Measurements from ENCODE around the gene PRKAR1A.
"Not testable (repeated sequence)": the region's sequence is repeated elsewhere in the genome, so short reads cannot be mapped to it uniquely, and the experiment has no call there.

PRKAR1A gene

GRCh38 chr17:68511254-68511670 is 968 bp upstream of the PRKAR1A start:
- in situ Hi-C loops (cut with MboI; ENCODE audit: low sequenced_read_pairs) = no loop called here

- in situ Hi-C loops (cut with MboI; ENCODE audit: low sequenced_read_pairs) = no loop called here
Measured at GRCh38 chr17:68511671-68512246, 471 bp upstream of the PRKAR1A start.

DNA sequence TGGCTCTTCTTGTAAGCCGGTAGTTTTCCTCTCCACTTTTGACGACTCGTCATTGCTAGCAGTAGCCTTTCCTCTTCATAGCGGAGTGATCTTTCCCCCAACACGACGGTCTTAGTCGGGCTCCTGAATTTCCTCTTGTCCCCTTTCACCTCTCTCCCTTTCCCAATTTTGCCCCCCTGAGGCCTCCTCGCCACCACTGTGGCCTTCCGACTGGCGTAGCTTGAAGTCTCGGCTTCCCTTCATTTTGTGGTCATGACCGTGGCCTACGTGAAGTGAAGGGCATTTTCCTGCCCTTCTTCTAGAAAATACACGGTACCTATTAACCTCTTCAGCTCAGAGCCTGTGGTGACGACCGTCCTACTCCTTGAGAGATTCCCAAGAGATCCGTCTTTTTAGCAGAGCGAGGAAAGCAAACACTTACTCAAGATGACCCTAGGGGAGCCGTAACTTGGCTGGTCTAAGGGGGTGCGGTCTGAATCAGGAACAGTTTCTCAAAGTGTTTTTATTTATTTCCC is 787 bp downstream of the PRKAR1A start:
- in situ Hi-C loops (cut with MboI; ENCODE audit: low sequenced_read_pairs) = no loop called here

- in situ Hi-C loops (cut with MboI; ENCODE audit: low sequenced_read_pairs) = no loop called here
Measured at GRCh38 chr17:68513932-68514331, 1.7 kb downstream of the PRKAR1A start.

DNA sequence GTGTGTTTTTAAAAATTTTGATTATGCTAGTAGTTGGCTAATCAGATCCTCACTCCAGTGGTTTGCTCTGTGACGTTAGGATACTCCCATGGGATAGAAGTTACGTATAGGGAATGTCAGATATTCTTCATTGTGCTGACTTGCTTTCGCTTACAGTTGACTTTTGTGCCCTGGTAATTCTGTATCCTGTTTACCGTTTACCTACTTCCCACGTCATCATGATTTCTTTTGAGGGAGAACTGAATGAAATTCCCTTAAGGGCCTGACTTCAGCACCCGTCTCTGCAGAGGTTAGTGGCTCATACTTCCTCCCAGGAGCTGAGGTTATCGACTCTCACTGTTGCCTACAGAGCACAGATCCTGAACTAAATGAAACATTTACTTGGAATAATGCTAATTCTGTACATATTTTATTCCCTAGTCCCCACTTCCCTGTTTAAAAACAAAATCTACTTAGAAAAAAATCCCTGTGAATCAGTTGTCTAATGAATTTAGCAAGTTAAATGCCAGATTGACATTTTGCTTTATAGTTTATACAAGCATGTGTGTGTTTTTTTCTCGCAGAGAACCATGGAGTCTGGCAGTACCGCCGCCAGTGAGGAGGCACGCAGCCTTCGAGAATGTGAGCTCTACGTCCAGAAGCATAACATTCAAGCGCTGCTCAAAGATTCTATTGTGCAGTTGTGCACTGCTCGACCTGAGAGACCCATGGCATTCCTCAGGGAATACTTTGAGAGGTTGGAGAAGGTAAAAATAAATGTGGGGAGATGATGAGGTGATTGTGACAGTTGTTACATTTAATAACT is 2.8 kb downstream of the PRKAR1A start:
- in situ Hi-C loops (cut with MboI; ENCODE audit: low sequenced_read_pairs) = no loop called here

GRCh38 chr17:68516732-68517131 is 4.5 kb downstream of the PRKAR1A start:
- in situ Hi-C loops (cut with MboI; ENCODE audit: low sequenced_read_pairs) = no loop called here

GRCh38 chr17:68517605-68518004 is 5.4 kb downstream of the PRKAR1A start:
- in situ Hi-C loops (cut with MboI; ENCODE audit: low sequenced_read_pairs) = not testable (repeated sequence)

GRCh38 chr17:68518063-68518815 is 6.0 kb downstream of the PRKAR1A start:
- in situ Hi-C loops (cut with MboI; ENCODE audit: low sequenced_read_pairs) = no loop called here

- in situ Hi-C loops (cut with MboI; ENCODE audit: low sequenced_read_pairs) = not testable (repeated sequence)
Measured at GRCh38 chr17:68519051-68519450, 6.8 kb downstream of the PRKAR1A start.

GRCh38 chr17:68519911-68520310 is 7.7 kb downstream of the PRKAR1A start:
- in situ Hi-C loops (cut with MboI; ENCODE audit: low sequenced_read_pairs) = no loop called here

GRCh38 chr17:68522266-68522665 is 10.0 kb downstream of the PRKAR1A start:
- in situ Hi-C loops (cut with MboI; ENCODE audit: low sequenced_read_pairs) = no loop called here

GRCh38 chr17:68526548-68526947 is 14.3 kb downstream of the PRKAR1A start:
- in situ Hi-C loops (cut with MboI; ENCODE audit: low sequenced_read_pairs) = no loop called here

- in situ Hi-C loops (cut with MboI; ENCODE audit: low sequenced_read_pairs) = no loop called here
Measured at GRCh38 chr17:68527314-68527713, 15.1 kb downstream of the PRKAR1A start.

GRCh38 chr17:68531252-68531651 is 19.0 kb downstream of the PRKAR1A start:
- in situ Hi-C loops (cut with MboI; ENCODE audit: low sequenced_read_pairs) = no loop called here

- in situ Hi-C loops (cut with MboI; ENCODE audit: low sequenced_read_pairs) = no loop called here
Measured at GRCh38 chr17:68532826-68533225, 20.6 kb downstream of the PRKAR1A start.

DNA sequence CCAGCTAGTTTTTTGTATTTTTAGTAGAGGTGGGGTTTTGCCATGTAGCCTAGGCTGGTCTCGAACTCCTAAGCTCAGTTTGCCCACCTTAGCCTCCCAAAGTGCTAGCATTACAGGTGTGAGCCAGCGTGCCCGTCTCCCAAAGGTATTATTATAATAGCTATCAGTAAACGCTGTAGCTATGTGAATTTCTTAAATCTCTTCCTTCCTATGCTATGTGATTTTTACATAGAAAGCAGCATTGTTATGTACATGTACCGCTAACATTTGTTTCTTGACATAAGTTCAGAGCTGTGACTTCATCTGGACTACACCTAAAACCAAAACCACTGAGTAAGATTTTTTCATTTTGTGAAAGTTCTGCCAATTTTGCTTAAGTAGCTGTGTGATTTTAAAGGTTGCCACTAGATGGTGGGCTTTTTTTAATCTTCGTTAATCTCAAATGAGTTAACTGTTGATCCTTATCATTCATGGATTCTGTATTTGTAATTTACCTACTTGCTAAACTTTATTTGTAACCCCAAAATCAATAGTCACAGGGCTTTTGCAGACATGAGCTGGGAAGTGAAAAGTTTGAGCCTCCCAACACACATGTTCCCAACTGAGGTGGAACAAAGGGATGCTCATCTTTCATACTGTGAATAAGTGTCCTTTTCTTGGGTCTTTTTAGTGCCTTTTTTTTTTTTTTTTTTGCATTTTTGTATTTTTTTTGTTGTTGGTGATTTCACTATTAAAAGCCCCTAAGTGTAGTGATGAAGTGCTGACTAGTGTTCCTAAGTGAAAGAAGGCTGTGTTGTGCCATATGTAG is 21.9 kb downstream of the PRKAR1A start:
- in situ Hi-C loops (cut with MboI; ENCODE audit: low sequenced_read_pairs) = no loop called here

GRCh38 chr17:68534695-68535088 is 22.5 kb downstream of the PRKAR1A start:
- in situ Hi-C loops (cut with MboI; ENCODE audit: low sequenced_read_pairs) = no loop called here

DNA sequence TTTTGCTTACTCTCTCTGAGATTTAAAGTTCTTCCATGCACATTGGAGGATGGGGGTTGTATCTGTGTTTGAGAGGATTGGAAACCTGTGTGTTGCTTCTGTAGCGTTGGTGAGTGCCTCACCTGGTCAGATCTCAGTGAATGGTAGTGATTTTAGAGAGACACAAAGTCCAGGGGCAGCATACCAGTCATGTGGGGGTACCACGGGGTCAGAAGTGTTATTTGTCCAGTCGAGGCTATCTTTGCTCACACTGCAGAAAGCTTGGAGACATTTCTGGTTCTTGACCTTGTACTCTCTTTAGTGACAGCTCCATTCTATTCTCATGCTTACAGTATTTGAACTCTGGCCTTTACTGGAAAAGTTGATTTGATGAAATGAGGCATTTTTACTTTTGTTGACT is 23.7 kb downstream of the PRKAR1A start:
- in situ Hi-C loops (cut with MboI; ENCODE audit: low sequenced_read_pairs) = no loop called here

- in situ Hi-C loops (cut with MboI; ENCODE audit: low sequenced_read_pairs) = no loop called here
Measured at GRCh38 chr17:68539548-68540467, 27.6 kb downstream of the PRKAR1A start.

DNA sequence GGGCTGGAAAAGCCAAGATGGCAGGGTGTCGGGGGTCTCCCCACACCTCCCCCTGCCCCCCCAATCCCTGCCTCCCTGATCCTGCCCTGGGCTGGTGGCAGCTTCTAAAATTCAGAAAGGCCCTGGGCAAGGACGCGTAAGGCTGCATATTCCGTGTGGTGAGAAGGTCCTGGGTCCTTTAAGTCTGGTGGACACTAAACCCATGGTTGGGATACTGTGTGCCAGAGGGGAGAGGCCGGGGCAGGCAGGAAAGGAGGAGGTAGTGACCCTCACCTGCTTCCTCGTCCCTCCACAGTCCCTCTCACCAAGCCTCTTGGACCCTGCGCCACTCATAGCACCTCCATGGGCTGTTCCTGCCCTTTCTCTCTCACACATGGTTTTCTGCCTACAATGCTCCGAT is 28.8 kb downstream of the PRKAR1A start:
- in situ Hi-C loops (cut with MboI; ENCODE audit: low sequenced_read_pairs) = no loop called here
